ENCODE measurements around the gene XAF1. TPM values are rescaled to one million over a fixed set of nuclear protein-coding genes. Genes with fewer than 3 reads are reported as not detected.
"Not testable (repeated sequence)": the region's sequence is repeated elsewhere in the genome, so short reads cannot be mapped to it uniquely, and the experiment has no call there.

The XAF1 gene
- total RNA-seq, 4 donors from 2014 or later: 5.3 to 10.2 (median 6.6) TPM

DNA sequence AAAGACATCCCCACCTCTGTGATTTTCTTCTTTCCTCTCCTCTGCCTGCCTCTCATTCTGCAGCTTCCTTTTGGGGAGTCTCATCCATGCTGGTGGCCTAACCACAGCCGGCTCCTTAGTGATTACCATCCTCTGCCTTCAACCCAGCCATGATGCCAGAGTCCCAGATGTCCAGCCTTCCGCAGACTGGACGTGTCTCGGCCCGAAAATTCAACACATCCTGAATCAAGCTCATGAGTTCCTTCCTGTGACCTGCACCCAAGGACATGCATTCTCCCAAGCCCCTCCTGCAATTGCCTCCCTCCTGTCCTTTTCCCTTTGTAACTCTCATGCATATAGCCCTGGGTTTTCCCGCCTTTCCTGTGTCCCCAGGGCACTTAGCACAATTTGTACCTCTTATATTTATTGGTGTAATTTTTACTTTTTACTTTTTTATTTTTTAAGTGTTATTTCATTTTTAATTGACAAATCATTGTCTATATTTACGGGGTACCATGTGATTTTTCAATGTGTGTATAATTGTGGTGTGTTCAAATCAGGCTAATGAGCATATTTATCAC, 41.5 kb upstream of the XAF1 start:
- intact Hi-C loops (cut with DNase I; ENCODE audit: low total_unique reads): no loop called here
- TF ChIP-seq, protein P1, sequence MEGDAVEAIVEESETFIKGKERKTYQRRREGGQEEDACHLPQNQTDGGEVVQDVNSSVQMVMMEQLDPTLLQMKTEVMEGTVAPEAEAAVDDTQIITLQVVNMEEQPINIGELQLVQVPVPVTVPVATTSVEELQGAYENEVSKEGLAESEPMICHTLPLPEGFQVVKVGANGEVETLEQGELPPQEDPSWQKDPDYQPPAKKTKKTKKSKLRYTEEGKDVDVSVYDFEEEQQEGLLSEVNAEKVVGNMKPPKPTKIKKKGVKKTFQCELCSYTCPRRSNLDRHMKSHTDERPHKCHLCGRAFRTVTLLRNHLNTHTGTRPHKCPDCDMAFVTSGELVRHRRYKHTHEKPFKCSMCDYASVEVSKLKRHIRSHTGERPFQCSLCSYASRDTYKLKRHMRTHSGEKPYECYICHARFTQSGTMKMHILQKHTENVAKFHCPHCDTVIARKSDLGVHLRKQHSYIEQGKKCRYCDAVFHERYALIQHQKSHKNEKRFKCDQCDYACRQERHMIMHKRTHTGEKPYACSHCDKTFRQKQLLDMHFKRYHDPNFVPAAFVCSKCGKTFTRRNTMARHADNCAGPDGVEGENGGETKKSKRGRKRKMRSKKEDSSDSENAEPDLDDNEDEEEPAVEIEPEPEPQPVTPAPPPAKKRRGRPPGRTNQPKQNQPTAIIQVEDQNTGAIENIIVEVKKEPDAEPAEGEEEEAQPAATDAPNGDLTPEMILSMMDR (IDR thresholded peaks at IDR 0.05): no peak
- no peak for TF ChIP-seq POLR2A (IDR thresholded peaks at IDR 0.05)
- H3K4me3 ChIP-seq (ENCODE audit: low read depth, poor library complexity, severe bottlenecking): no peak overlapping the region
- DNase-seq (ENCODE audit: low spot score in 2 of 2): peak in 1 of 2 donors; percentile 42
- WGBS, 2 donors: 77 to 79% methylated on average over 7 of the region's 7 CpGs

DNA sequence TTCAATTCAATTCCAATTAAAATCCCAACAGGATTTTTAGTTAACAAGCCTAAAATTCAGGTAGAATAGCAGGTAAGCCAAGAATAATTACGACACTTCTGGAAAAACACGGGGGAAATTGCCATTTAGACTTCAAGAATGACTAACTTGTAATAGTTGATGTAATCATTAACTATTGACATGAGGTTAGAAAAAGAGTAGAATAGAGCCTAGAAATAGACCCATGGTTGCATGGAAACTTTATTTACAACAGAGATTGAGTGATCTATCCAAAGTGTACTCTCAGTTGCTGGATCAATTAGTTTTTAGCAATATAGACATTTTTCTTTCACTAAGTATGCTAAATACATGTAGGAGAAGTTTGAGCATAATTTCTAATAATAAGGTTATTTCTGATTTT, 39.1 kb upstream of the XAF1 start:
- DNase-seq (ENCODE audit: low spot score in 2 of 2): no peak
- intact Hi-C loops (cut with DNase I; ENCODE audit: low total_unique reads): no loop called here
- WGBS, 2 donors: 64 to 65% methylated on average over 2 of the region's 2 CpGs
- no peak overlapping the region for H3K4me3 ChIP-seq (ENCODE audit: low read depth, poor library complexity, severe bottlenecking)
- TF ChIP-seq, protein P1 (IDR thresholded peaks at IDR 0.05): no peak
- TF ChIP-seq POLR2A (IDR thresholded peaks at IDR 0.05): no peak

- 77 to 86% methylated on average over 5 of the region's 5 CpGs for WGBS, 2 donors
- TF ChIP-seq POLR2A (IDR thresholded peaks at IDR 0.05): no peak
- TF ChIP-seq, protein P1 (IDR thresholded peaks at IDR 0.05): no peak
- intact Hi-C loops (cut with DNase I; ENCODE audit: low total_unique reads): no loop called here
- no peak for DNase-seq (ENCODE audit: low spot score in 2 of 2)
- H3K4me3 ChIP-seq (ENCODE audit: low read depth, poor library complexity, severe bottlenecking): no peak overlapping the region
These were observed 34.1 kb upstream of the XAF1 start for GRCh38 chr17:6721744-6722143.

- intact Hi-C loops (cut with DNase I; ENCODE audit: low total_unique reads): no loop called here
- no peak overlapping the region for H3K4me3 ChIP-seq (ENCODE audit: low read depth, poor library complexity, severe bottlenecking)
- TF ChIP-seq POLR2A (IDR thresholded peaks at IDR 0.05): no peak
- TF ChIP-seq, protein P1 (IDR thresholded peaks at IDR 0.05): no peak
- 85 to 97% methylated on average over 5 of the region's 5 CpGs for WGBS, 2 donors
- DNase-seq (ENCODE audit: low spot score in 2 of 2): no peak
These were observed 31.8 kb upstream of the XAF1 start for GRCh38 chr17:6724009-6724408.

GRCh38 chr17:6729531-6729930, 26.3 kb upstream of the XAF1 start:
- intact Hi-C loops (cut with DNase I; ENCODE audit: low total_unique reads): no loop called here
- 74 to 85% methylated on average over 4 of the region's 4 CpGs for WGBS, 2 donors
- no peak for DNase-seq (ENCODE audit: low spot score in 2 of 2)
- TF ChIP-seq POLR2A (IDR thresholded peaks at IDR 0.05): no peak
- TF ChIP-seq, protein P1 (IDR thresholded peaks at IDR 0.05): no peak
- no peak overlapping the region for H3K4me3 ChIP-seq (ENCODE audit: low read depth, poor library complexity, severe bottlenecking)

GRCh38 chr17:6746665-6747064, 9.2 kb upstream of the XAF1 start:
- intact Hi-C loops (cut with DNase I; ENCODE audit: low total_unique reads); H3K4me3 ChIP-seq (ENCODE audit: low read depth, poor library complexity, severe bottlenecking); DNase-seq (ENCODE audit: low spot score in 2 of 2): not testable (repeated sequence)
- 93 to 95% methylated on average over 6 of the region's 6 CpGs for WGBS, 2 donors

All from lower leg skin (tissue), 4 donors.